Naive thymus-derived CD8-positive, alpha-beta T cell (primary cell): ENCODE results near the gene JAZF1. TPM values are rescaled to one million over a fixed set of nuclear protein-coding genes. Genes with fewer than 3 reads are reported as not detected.

Experiments
- ATAC-seq, 2 donors: fragments of 150-1000 bp; cut with Tn5 transposase in 1 of 2; sonication (Bioruptor Pico), chemical (Tn5 transposase) in 1 of 2; 1 replicate in 1 of 2; 2 replicates in 1 of 2; pipeline ENCODE4 v1.10.0; 2021; ENCODE audit warnings: mild to moderate bottlenecking in 2 of 2, moderate library complexity in 2 of 2
- POLR2A ChIA-PET: fragments of 350-600 bp; sonication (Branson Sonifier 250); formaldehyde crosslinking; loops from one replicate; lab custom pipeline; 2021; ENCODE audit warnings: antibody characterized with exemption; lab: Charles Lee
- DNase-seq, 10 donors: peaks; one replicate each; pipeline versions ENCODE4 v3.0.0 to v3.0.0-alpha.2; 2020 to 2022
- H3K27ac Mint-ChIP-seq, 10 donors: one replicate each; pipeline ENCODE4 v1.8.0; 2020 to 2022; ENCODE audit warnings: mild to moderate bottlenecking in 10 of 10, mixed read lengths in 10 of 10, moderate library complexity in 4 of 10, inconsistent platforms in 1 of 10
- H3K27me3 Mint-ChIP-seq, 5 donors: one replicate each; pipeline ENCODE4 v1.8.0; 2021 to 2022; ENCODE audit warnings: mixed read lengths in 5 of 5
- H3K36me3 Mint-ChIP-seq, 3 donors: one replicate each; pipeline ENCODE4 v1.8.0; 2020 to 2022; ENCODE audit warnings: mixed read lengths in 3 of 3, mild to moderate bottlenecking in 2 of 3, inconsistent platforms in 1 of 3
- H3K4me1 Mint-ChIP-seq, 4 donors: one replicate each; pipeline ENCODE4 v1.8.0; 2021 to 2022; ENCODE audit warnings: mixed read lengths in 4 of 4
- H3K4me3 Mint-ChIP-seq, 10 donors: one replicate each; pipeline ENCODE4 v1.8.0; 2020 to 2022; ENCODE audit warnings: mild to moderate bottlenecking in 10 of 10, mixed read lengths in 10 of 10, moderate library complexity in 6 of 10, inconsistent platforms in 1 of 10
- H3K9me3 Mint-ChIP-seq, 9 donors: one replicate each; pipeline ENCODE4 v1.8.0; 2020 to 2022; ENCODE audit warnings: mixed read lengths in 9 of 9, mild to moderate bottlenecking in 3 of 9, inconsistent platforms in 1 of 9, moderate library complexity in 1 of 9
- polyA plus RNA-seq, 3 donors: library from polyadenylated mRNA; unstranded; fragments of 300-500 nt; fragmentation: Illumina TruSeq; gene quantifications; one replicate each; pipeline ENCODE4 v1.2.3, GENCODE V29; 2021
- total RNA-seq, 8 experiments: library from RNA in 2 of 8; stranded (reverse) in 2 of 8; gene quantifications; one replicate each; pipeline ENCODE4 v1.2.3 and lab custom pipeline; 2021 to 2026

The JAZF1 gene
- total and polyA plus RNA-seq, 5 experiments from 2014 or later, result 1.4 to 8.6 (median 3.6) TPM

DNA sequence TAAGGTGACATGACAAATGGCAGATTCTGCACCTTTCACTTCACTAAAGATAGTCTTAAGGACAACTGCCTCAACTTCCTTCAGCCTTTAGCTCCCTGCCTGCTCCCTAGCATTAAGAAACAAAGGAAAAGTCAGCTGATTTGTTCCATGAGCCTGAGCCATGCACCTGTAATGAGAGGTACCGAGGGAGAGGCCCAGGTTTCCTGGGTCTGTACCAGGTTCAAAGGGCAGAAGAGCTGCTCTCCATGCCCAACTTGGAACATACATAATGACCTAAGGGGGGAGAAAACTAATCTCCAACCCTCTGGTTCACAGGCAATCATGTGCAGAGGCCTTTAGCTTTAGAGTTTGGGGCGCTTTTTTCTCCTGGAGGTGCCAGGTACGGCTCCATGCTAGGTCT is 111.2 kb downstream of the JAZF1 start:
- POLR2A ChIA-PET, result no interaction called here
- H3K4me1 Mint-ChIP-seq, result peaks cover 0 to 22% (median 0%) of the 10 kb centered on the region in 4 donors

DNA sequence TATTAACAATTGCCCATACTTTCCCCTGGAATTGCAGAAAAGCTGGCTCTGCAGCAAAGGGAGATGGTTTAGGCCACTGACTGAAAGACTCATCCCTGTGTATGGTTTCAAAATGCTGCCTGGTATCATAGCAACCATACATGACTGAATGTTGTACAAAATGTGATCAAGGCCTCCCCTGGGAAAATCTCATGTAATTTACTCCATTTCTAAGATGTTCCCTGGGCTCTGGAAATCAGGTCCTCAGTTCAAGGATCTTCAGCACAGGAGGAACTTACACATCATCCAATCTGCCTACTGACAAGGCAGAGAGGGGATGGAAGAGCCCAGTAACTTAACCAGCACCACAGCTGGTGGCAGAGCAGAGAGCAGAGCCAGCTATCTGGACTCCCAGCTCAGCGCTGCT is 111.8 kb downstream of the JAZF1 start:
- no peak overlapping the region for H3K4me3 Mint-ChIP-seq
- H3K9me3 Mint-ChIP-seq, result no peaks in the 10 kb centered on the region
- H3K36me3 Mint-ChIP-seq, result peaks cover 0 to 2% (median 2%) of the 10 kb centered on the region in 3 donors
- ATAC-seq, result no peak
- H3K4me1 Mint-ChIP-seq, result peaks cover 0 to 22% (median 0%) of the 10 kb centered on the region in 4 donors
- no peak overlapping the region for H3K27ac Mint-ChIP-seq
- H3K27me3 Mint-ChIP-seq, result peaks cover 0 to 3% (median 0%) of the 10 kb centered on the region in 5 donors
- POLR2A ChIA-PET, result no interaction called here
- no peak for DNase-seq

More for the DNA sequence above, 111.2 kb downstream of the JAZF1 start:
- DNase-seq (no peak), ATAC-seq (no peak)
- H3K36me3 Mint-ChIP-seq, result peaks cover 0 to 2% (median 2%) of the 10 kb centered on the region in 3 donors
- no peak overlapping the region for H3K27ac Mint-ChIP-seq
- H3K4me3 Mint-ChIP-seq, result no peak overlapping the region
- H3K9me3 Mint-ChIP-seq, result no peaks in the 10 kb centered on the region
- peaks cover 0 to 3% (median 0%) of the 10 kb centered on the region in 5 donors for H3K27me3 Mint-ChIP-seq

DNA sequence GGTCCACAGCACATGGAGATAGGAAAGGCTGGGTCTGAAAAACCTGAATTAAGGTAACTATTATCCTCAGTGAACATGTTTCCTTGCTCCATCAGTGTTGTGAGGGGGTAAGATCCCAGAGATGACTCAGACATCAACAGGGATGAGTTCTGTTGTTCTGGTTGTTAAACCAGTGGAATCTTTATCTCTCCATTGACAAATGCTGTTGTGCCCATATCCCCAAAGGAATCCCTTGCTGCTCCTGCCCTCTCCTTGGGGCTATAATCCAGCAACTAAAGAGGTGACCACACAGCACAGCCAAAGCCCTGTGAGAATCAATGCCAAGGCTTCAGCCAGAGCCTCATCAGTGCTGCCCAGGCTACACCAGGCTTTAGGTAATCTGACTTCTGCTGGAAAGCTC is 113.4 kb downstream of the JAZF1 start:
- POLR2A ChIA-PET, result no interaction called here
- Mint-ChIP-seq H3K4me1 (peaks cover 0 to 18% (median 4%) of the 10 kb centered on the region in 4 donors), H3K9me3 (peaks cover 0 to 3% (median 0%) of the 10 kb centered on the region in 9 donors), H3K4me3 (no peak overlapping the region), H3K27ac (no peak overlapping the region), H3K36me3 (peaks cover 2 to 5% (median 5%) of the 10 kb centered on the region in 3 donors), H3K27me3 (peaks cover 0 to 9% (median 3%) of the 10 kb centered on the region in 5 donors)
- DNase-seq (no peak), ATAC-seq (no peak)

DNA sequence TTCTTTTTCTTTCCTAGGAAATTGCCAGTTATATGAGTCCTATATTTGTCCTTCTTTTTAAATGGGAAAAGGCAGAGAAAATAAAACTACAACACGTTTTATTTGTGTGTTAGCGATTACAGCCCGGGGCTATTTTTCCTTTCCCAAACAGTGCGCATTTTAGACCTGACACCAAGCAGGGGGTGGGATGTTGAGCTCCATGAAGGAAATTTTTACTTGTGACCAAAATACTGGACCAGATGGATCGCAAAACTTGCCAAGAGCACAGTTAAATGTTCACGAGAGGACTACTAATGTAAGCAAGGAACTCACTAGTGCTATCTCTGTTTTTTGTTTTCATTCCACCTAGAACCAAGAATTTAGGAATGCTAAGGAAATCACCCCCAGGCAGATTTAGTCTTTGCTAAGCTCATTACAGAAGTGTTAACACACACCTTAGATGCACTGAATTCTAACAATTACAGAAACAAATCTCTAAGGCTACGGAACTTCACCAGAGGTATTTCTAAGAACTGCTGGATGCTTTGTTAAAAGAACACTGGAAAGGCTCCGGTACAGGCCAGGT is 114.8 kb downstream of the JAZF1 start:
- Mint-ChIP-seq H3K4me3 (no peak overlapping the region), H3K36me3 (peaks cover 2 to 5% (median 5%) of the 10 kb centered on the region in 3 donors), H3K9me3 (peaks cover 0 to 3% (median 0%) of the 10 kb centered on the region in 9 donors), H3K27ac (no peak overlapping the region), H3K4me1 (peaks cover 0 to 16% (median 4%) of the 10 kb centered on the region in 4 donors), H3K27me3 (peaks cover 0 to 9% (median 3%) of the 10 kb centered on the region in 5 donors)
- ATAC-seq (no peak), DNase-seq (no peak)
- POLR2A ChIA-PET, result no interaction called here

DNA sequence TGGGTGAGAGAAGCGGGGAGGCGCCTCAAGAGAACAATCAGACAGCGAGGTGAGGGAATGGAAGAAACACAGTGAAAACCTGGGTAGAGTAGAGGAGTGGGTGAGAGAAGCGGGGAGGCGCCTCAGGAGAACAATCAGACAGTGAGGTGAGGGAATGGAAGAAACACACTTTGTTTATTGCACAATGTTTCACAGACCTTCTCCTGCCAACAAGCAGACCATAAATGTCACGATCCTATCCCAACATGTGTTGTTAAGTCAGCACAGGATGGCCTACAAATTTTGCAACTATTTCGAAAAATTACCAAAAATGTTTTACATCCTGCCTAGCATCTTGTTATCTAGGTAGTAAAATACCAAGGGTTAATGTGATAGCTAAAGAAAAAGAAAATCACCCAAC is 115.3 kb downstream of the JAZF1 start:
- ATAC-seq, result no peak

GRCh38 chr7:28064437-28064836 is 116.2 kb downstream of the JAZF1 start:
- ATAC-seq (no peak), DNase-seq (no peak)
- Mint-ChIP-seq H3K4me1 (peaks cover 0 to 16% (median 4%) of the 10 kb centered on the region in 4 donors), H3K4me3 (no peak overlapping the region), H3K27ac (no peak overlapping the region), H3K9me3 (peaks cover 0 to 3% (median 0%) of the 10 kb centered on the region in 9 donors), H3K27me3 (peaks cover 0 to 9% (median 3%) of the 10 kb centered on the region in 5 donors), H3K36me3 (peaks cover 2 to 10% (median 10%) of the 10 kb centered on the region in 3 donors)
- POLR2A ChIA-PET, result no interaction called here

More for the DNA sequence above, 115.3 kb downstream of the JAZF1 start:
- H3K27me3 Mint-ChIP-seq, result peaks cover 0 to 9% (median 3%) of the 10 kb centered on the region in 5 donors
- no peak for DNase-seq
- no peak overlapping the region for H3K4me3 Mint-ChIP-seq
- POLR2A ChIA-PET, result no interaction called here
- peaks cover 0 to 16% (median 4%) of the 10 kb centered on the region in 4 donors for H3K4me1 Mint-ChIP-seq
- peaks cover 0 to 3% (median 0%) of the 10 kb centered on the region in 9 donors for H3K9me3 Mint-ChIP-seq
- H3K36me3 Mint-ChIP-seq, result peaks cover 2 to 5% (median 5%) of the 10 kb centered on the region in 3 donors
- H3K27ac Mint-ChIP-seq, result peak overlapping the region in 1 of 10 donors; percentile 30

DNA sequence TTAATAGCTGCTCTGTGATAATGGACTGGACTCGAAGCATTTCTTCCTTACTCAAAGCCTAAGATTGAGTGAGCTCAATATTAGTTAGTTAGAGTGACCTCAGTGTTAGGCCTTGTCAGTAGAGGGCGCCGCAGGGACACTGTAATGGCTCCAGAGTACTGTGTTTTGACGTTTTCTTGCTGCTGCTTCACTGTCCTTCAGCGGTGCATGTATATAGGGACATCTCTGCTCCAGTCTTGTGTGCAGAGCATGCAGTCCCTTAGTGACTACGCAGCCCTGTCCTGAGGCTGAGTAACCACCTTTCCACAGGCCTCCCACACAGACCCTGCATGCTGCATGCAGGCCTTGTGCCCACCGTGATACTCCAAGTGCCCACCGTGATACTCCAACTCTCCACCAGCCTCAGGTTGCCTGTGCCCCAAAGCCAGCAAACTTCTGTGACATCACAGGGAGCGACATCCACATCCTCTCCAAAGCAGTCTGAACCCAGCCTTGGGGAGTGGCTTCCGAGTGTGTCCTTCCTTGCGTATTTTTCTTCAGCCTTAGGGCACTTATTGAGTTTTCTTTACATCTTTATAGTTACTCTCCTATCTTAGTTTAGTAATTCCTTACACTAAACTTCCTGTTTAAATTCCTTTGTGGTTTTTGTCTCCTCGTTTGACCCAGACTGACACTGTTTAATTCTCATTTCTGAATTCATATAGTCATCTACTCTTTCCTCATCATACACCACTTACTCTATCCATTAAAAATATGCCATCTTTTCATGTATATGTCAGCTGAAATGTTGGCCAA is 118.2 kb downstream of the JAZF1 start:
- Mint-ChIP-seq H3K4me1 (peaks cover 0 to 9% (median 4%) of the 10 kb centered on the region in 4 donors), H3K27ac (no peak overlapping the region), H3K4me3 (no peak overlapping the region), H3K27me3 (peaks cover 0 to 9% (median 3%) of the 10 kb centered on the region in 5 donors), H3K36me3 (peaks cover 2 to 10% (median 9%) of the 10 kb centered on the region in 3 donors), H3K9me3 (peaks cover 0 to 3% (median 0%) of the 10 kb centered on the region in 9 donors)
- DNase-seq, result peak in 2 of 10 donors; percentile 15 to 19
- ATAC-seq, result no peak
- POLR2A ChIA-PET, result interaction anchor here (0.6 kb wide), 1 partner anchor 1979 kb away, joined by 5 read pairs; no protein-coding TSS in a partner anchor

- no peak overlapping the region for H3K4me3 Mint-ChIP-seq
- peaks cover 0 to 9% (median 3%) of the 10 kb centered on the region in 5 donors for H3K27me3 Mint-ChIP-seq
- no peak for ATAC-seq
- peaks cover 0 to 3% (median 0%) of the 10 kb centered on the region in 9 donors for H3K9me3 Mint-ChIP-seq
- H3K36me3 Mint-ChIP-seq, result peaks cover 2 to 10% (median 9%) of the 10 kb centered on the region in 3 donors
- POLR2A ChIA-PET, result interaction anchor here (0.6 kb wide), 1 partner anchor 1980 kb away, joined by 5 read pairs; no protein-coding TSS in a partner anchor
- no peak for DNase-seq
- peaks cover 0 to 9% (median 4%) of the 10 kb centered on the region in 4 donors for H3K4me1 Mint-ChIP-seq
- H3K27ac Mint-ChIP-seq, result no peak overlapping the region
Observed at GRCh38 chr7:28061824-28062196, 118.8 kb downstream of the JAZF1 start.

GRCh38 chr7:28060371-28060950 is 120.1 kb downstream of the JAZF1 start:
- no peak overlapping the region for H3K4me3 Mint-ChIP-seq
- H3K4me1 Mint-ChIP-seq, result peaks cover 0 to 12% (median 6%) of the 10 kb centered on the region in 4 donors
- DNase-seq (no peak), ATAC-seq (no peak)
- H3K9me3 Mint-ChIP-seq, result peaks cover 0 to 3% (median 0%) of the 10 kb centered on the region in 9 donors
- peaks cover 2 to 10% (median 9%) of the 10 kb centered on the region in 3 donors for H3K36me3 Mint-ChIP-seq
- peaks cover 0 to 7% (median 3%) of the 10 kb centered on the region in 5 donors for H3K27me3 Mint-ChIP-seq
- POLR2A ChIA-PET, result no interaction called here
- H3K27ac Mint-ChIP-seq, result no peak overlapping the region

GRCh38 chr7:28055161-28055544 is 125.4 kb downstream of the JAZF1 start:
- no peak overlapping the region for H3K4me3 Mint-ChIP-seq
- peaks cover 0 to 3% (median 0%) of the 10 kb centered on the region in 9 donors for H3K9me3 Mint-ChIP-seq
- DNase-seq (no peak), ATAC-seq (no peak)
- peaks cover 0 to 9% (median 5%) of the 10 kb centered on the region in 3 donors for H3K36me3 Mint-ChIP-seq
- H3K27ac Mint-ChIP-seq, result no peak overlapping the region
- POLR2A ChIA-PET, result no interaction called here
- H3K27me3 Mint-ChIP-seq, result peaks cover 0 to 3% (median 0%) of the 10 kb centered on the region in 5 donors
- peaks cover 8 to 30% (median 14%) of the 10 kb centered on the region in 4 donors for H3K4me1 Mint-ChIP-seq

DNA sequence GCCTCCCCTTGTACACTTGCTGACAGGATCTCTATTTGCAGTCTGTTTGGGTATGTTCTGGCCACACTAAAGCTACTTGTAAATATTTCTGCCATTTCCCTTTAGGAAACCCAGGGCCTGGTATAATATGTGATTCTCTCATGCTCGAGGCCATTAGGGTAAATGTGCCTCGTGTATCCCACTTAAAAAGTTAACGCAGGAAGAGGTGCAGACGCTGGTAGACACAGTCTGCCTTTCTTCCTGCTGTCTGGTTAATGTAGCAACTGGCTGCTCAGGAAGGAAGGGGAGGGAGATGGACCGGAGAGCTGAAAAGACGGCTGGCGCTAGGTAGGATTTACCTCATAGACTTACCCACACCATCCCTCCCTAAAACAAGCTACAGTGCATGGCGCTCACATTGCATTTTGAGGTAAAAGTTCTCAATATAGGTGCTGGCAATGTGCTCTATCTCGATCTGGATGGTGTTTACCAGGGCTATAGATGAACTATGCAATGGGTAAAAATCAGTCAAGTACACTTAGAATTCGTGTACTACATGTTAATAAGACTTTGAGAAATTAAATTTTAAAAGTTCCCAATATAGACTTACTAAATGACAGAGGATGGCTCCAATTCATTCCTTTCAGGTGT is 125.9 kb downstream of the JAZF1 start:
- Mint-ChIP-seq H3K27ac (no peak overlapping the region), H3K36me3 (peaks cover 0 to 6% (median 2%) of the 10 kb centered on the region in 3 donors), H3K27me3 (peaks cover 0 to 3% (median 0%) of the 10 kb centered on the region in 5 donors), H3K4me3 (no peak overlapping the region), H3K9me3 (peaks cover 0 to 2% (median 0%) of the 10 kb centered on the region in 9 donors), H3K4me1 (peaks cover 8 to 30% (median 14%) of the 10 kb centered on the region in 4 donors)
- POLR2A ChIA-PET, result no interaction called here
- DNase-seq, result no peak
- ATAC-seq, result peak in 1 of 2 donors; percentile 76

DNA sequence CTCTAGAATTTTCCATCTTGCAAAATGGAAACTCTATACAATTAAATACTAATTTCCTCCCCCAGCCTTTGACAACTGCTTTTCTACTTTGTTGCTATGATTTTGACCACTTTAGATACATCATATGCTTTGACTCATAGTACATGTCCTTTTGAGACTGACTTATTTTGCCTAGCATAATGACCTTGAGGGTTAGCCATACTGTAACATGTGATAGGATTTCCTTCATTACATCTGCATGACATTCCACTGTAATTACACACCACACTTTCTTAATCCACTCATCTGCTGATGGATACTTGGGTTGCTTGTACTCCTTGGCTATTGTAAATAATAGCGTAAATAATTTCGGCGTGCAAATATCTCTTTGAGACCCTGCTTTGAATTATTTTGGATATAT is 127.7 kb downstream of the JAZF1 start:
- H3K36me3 Mint-ChIP-seq, result peaks cover 0 to 3% (median 0%) of the 10 kb centered on the region in 3 donors
- peaks cover 0 to 5% (median 0%) of the 10 kb centered on the region in 5 donors for H3K27me3 Mint-ChIP-seq
- ATAC-seq, result no peak
- H3K9me3 Mint-ChIP-seq, result peaks cover 0 to 2% (median 0%) of the 10 kb centered on the region in 9 donors
- H3K4me3 Mint-ChIP-seq, result no peak overlapping the region
- no peak for DNase-seq
- POLR2A ChIA-PET, result no interaction called here
- no peak overlapping the region for H3K27ac Mint-ChIP-seq
- peaks cover 8 to 30% (median 14%) of the 10 kb centered on the region in 4 donors for H3K4me1 Mint-ChIP-seq
